ENCODE measurements around the gene C1QTNF2. TPM values are rescaled to one million over a fixed set of nuclear protein-coding genes. Genes with fewer than 3 reads are reported as not detected.

Gene C1QTNF2
- total and polyA plus RNA-seq, 4 donors: 0.17 to 0.37 (median 0.23) TPM

DNA sequence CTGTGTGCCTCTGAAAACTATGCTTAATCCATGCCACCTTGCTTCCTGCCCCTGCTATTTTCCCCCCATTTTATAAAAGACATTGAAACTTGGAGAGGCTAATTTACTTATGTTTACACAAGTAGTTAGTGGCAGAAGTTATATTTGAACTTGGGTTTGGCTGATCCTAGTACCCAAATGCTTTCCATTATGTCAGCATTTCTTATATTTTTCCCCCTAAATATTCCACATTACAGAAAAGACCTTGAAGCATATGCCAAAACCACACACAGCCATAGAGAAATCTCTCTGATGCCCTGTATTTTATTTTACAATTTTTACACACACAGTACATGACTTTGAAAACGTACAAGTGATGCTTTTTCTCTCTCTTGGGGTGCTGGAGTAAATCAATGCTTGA is 11.2 kb downstream of the C1QTNF2 start:
- H3K9me3 ChIP-seq (ENCODE audit: control insufficient read depth in 4 of 4, low read length in 3 of 4): no peaks in the 10 kb centered on the region
- no peak overlapping the region for H3K27ac ChIP-seq (ENCODE audit: low read depth in 1 of 2, low read length in 2 of 2)
- H3K27me3 ChIP-seq (ENCODE audit: control insufficient read depth in 4 of 4, insufficient read depth in 4 of 4, low read length in 3 of 4): no peaks in the 10 kb centered on the region
- no peak overlapping the region for H3K4me3 ChIP-seq (ENCODE audit: low read depth in 1 of 3, low read length in 3 of 3)
- H3K4me1 ChIP-seq (ENCODE audit: control insufficient read depth in 4 of 4, insufficient read depth in 4 of 4, low read length in 3 of 4): no peaks in the 10 kb centered on the region
- H3K36me3 ChIP-seq (ENCODE audit: control insufficient read depth in 4 of 4, insufficient read depth in 3 of 4, low read depth in 1 of 4, low read length in 3 of 4): no peaks in the 10 kb centered on the region
- no peak overlapping the region for H3K9ac ChIP-seq (ENCODE audit: low read depth in 1 of 2, low read length in 2 of 2)
- TF ChIP-seq TAF1 (conservative IDR thresholded peaks at IDR 0.05) (no peak), RAD21 (IDR thresholded peaks at IDR 0.05) (no peak), ATF3 (IDR thresholded peaks at IDR 0.05) (no peak), FOXA1 (IDR thresholded peaks at IDR 0.05) (no peak), REST (IDR thresholded peaks at IDR 0.05) (no peak)
- TF ChIP-seq, protein P1, sequence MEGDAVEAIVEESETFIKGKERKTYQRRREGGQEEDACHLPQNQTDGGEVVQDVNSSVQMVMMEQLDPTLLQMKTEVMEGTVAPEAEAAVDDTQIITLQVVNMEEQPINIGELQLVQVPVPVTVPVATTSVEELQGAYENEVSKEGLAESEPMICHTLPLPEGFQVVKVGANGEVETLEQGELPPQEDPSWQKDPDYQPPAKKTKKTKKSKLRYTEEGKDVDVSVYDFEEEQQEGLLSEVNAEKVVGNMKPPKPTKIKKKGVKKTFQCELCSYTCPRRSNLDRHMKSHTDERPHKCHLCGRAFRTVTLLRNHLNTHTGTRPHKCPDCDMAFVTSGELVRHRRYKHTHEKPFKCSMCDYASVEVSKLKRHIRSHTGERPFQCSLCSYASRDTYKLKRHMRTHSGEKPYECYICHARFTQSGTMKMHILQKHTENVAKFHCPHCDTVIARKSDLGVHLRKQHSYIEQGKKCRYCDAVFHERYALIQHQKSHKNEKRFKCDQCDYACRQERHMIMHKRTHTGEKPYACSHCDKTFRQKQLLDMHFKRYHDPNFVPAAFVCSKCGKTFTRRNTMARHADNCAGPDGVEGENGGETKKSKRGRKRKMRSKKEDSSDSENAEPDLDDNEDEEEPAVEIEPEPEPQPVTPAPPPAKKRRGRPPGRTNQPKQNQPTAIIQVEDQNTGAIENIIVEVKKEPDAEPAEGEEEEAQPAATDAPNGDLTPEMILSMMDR (IDR thresholded peaks at IDR 0.05; ENCODE audit: low read depth, low read length, missing input control): no peak
- WGBS: 73% methylated on average over 1 of the region's 1 CpG
- DNase-seq (ENCODE audit: low spot score): no peak

DNA sequence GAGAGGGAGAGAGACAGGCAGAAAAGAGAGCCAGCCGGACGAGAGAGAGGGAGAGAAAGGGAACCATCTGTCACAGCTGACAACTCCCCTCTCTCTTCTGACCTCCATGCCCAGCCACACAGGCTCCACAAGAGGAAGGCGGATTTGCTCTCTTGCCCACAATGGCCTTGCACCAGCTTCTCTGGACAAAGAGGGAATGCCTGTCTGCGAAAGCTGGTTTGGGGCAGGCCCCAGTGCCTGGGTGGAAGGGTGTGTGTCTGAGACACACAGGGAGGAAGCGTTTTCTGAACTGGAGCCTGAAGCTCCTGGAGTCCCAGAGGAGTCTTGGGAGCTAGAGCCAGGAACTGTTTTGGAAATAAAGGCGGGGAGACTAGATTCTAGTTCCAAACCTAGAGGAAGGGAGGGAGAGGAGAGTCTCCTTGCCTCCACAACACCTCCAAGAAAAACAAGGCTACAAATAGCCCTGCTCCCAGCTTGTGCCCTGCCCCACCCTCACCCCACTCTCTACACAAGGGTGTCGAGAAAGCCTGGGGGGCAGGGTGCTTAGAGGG is 12.5 kb downstream of the C1QTNF2 start:
- Histone ChIP-seq H3K27me3 (ENCODE audit: control insufficient read depth in 4 of 4, insufficient read depth in 4 of 4, low read length in 3 of 4) (peaks cover 0 to 4% (median 0%) of the 10 kb centered on the region in 4 donors), H3K36me3 (ENCODE audit: control insufficient read depth in 4 of 4, insufficient read depth in 3 of 4, low read depth in 1 of 4, low read length in 3 of 4) (no peaks in the 10 kb centered on the region), H3K9ac (ENCODE audit: low read depth in 1 of 2, low read length in 2 of 2) (no peak overlapping the region), H3K27ac (ENCODE audit: low read depth in 1 of 2, low read length in 2 of 2) (no peak overlapping the region), H3K4me1 (ENCODE audit: control insufficient read depth in 4 of 4, insufficient read depth in 4 of 4, low read length in 3 of 4) (no peaks in the 10 kb centered on the region), H3K9me3 (ENCODE audit: control insufficient read depth in 4 of 4, low read length in 3 of 4) (no peaks in the 10 kb centered on the region), H3K4me3 (ENCODE audit: low read depth in 1 of 3, low read length in 3 of 3) (no peak overlapping the region)
- DNase-seq (ENCODE audit: low spot score): no peak
- WGBS: 72% methylated on average over 7 of the region's 7 CpGs
- TF ChIP-seq JUND (IDR thresholded peaks at IDR 0.05) (no peak), FOXA1 (IDR thresholded peaks at IDR 0.05) (no peak), REST (IDR thresholded peaks at IDR 0.05) (no peak), HNF4G (IDR thresholded peaks at IDR 0.05) (no peak), TAF1 (conservative IDR thresholded peaks at IDR 0.05) (no peak), EGR1 (IDR thresholded peaks at IDR 0.05; ENCODE audit: low read depth in 2 of 2) (no peak), FOXA2 (IDR thresholded peaks at IDR 0.05) (no peak), SP1 (IDR thresholded peaks at IDR 0.05) (no peak), HNF4A (conservative IDR thresholded peaks at IDR 0.05) (no peak), ATF3 (IDR thresholded peaks at IDR 0.05) (no peak), NR2F2 (IDR thresholded peaks at IDR 0.05) (no peak), YY1 (IDR thresholded peaks at IDR 0.05) (no peak), RAD21 (IDR thresholded peaks at IDR 0.05) (no peak), GABPA (IDR thresholded peaks at IDR 0.05 in 1 of 2, conservative IDR thresholded peaks at IDR 0.05 in 1 of 2) (no peak)
- TF ChIP-seq, protein P2, sequence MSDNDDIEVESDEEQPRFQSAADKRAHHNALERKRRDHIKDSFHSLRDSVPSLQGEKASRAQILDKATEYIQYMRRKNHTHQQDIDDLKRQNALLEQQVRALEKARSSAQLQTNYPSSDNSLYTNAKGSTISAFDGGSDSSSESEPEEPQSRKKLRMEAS (IDR thresholded peaks at IDR 0.05): no peak
- TF ChIP-seq, protein P3, sequence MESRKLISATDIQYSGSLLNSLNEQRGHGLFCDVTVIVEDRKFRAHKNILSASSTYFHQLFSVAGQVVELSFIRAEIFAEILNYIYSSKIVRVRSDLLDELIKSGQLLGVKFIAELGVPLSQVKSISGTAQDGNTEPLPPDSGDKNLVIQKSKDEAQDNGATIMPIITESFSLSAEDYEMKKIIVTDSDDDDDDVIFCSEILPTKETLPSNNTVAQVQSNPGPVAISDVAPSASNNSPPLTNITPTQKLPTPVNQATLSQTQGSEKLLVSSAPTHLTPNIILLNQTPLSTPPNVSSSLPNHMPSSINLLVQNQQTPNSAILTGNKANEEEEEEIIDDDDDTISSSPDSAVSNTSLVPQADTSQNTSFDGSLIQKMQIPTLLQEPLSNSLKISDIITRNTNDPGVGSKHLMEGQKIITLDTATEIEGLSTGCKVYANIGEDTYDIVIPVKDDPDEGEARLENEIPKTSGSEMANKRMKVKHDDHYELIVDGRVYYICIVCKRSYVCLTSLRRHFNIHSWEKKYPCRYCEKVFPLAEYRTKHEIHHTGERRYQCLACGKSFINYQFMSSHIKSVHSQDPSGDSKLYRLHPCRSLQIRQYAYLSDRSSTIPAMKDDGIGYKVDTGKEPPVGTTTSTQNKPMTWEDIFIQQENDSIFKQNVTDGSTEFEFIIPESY (IDR thresholded peaks at IDR 0.05): no peak
- TF ChIP-seq, protein P1 (IDR thresholded peaks at IDR 0.05; ENCODE audit: low read depth, low read length, missing input control): no peak
